LNCAP (cell line): ENCODE measurements around the gene COL5A1.

Experiments
- TF ChIP-seq, protein P1 (sequence below): fragments of 450-650 bp; IDR thresholded peaks from 2 replicates; pipeline ENCODE4 v1.5.1; 2017; ENCODE audit warnings: mild to moderate bottlenecking

Gene COL5A1

DNA sequence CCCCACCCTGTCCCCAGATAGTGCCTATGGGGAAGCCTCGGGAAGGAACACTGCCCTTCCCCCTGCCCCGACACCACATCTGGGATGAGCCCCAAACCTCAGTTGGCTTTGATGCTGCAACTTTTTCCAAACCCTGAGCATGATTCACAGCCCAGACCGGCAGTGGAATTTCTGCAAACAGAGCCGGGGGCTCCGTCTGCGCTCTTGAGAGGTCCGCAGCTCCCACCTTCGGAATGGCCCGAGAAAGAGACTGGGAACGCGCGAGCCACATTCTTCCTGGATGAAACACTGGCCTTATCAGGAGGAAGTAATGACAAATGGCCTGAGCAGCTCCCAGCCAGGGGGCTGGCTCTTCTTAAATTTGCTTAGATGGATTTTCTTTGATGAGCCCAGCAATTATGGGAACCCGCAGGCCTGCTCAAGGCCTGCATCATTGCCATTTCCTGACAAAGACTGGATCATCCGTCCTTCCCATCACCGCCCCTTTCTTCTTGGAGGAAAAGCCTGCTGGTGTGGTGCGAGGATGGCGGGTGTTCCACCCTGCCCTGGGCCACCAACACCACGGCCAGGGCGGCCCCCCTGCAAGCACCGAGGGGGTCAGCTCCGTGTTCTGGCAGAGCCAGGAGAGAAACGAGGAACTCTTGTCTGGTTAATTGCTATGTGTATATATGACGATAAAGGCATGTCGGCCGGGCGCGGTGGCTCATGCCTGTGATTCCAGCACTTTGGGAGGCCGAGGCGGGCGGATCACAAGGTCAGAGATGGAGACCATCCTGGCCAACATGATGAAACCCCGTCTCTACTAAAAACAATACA lies 38.8 kb upstream of the COL5A1 start:
- TF ChIP-seq, protein P1, sequence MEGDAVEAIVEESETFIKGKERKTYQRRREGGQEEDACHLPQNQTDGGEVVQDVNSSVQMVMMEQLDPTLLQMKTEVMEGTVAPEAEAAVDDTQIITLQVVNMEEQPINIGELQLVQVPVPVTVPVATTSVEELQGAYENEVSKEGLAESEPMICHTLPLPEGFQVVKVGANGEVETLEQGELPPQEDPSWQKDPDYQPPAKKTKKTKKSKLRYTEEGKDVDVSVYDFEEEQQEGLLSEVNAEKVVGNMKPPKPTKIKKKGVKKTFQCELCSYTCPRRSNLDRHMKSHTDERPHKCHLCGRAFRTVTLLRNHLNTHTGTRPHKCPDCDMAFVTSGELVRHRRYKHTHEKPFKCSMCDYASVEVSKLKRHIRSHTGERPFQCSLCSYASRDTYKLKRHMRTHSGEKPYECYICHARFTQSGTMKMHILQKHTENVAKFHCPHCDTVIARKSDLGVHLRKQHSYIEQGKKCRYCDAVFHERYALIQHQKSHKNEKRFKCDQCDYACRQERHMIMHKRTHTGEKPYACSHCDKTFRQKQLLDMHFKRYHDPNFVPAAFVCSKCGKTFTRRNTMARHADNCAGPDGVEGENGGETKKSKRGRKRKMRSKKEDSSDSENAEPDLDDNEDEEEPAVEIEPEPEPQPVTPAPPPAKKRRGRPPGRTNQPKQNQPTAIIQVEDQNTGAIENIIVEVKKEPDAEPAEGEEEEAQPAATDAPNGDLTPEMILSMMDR: no peak

- TF ChIP-seq, protein P1: no peak
These were observed 36.8 kb upstream of the COL5A1 start for GRCh38 chr9:134604834-134605233.

GRCh38 chr9:134605351-134605965 lies 36.1 kb upstream of the COL5A1 start:
- TF ChIP-seq, protein P1: no peak

- TF ChIP-seq, protein P1: no peak
These were observed 35.6 kb upstream of the COL5A1 start for GRCh38 chr9:134605966-134606357.

GRCh38 chr9:134606951-134607731 lies 34.5 kb upstream of the COL5A1 start:
- TF ChIP-seq, protein P1: no peak

- TF ChIP-seq, protein P1: no peak
These were observed 33.6 kb upstream of the COL5A1 start for GRCh38 chr9:134607971-134608370.

- TF ChIP-seq, protein P1: no peak
These were observed 30.6 kb upstream of the COL5A1 start for GRCh38 chr9:134611046-134611445.
